ENCODE data around the gene SDF4. TPM values are rescaled to one million over a fixed set of nuclear protein-coding genes. Genes with fewer than 3 reads are reported as not detected.

The SDF4 gene
- total RNA-seq, 1 donor from 2014 or later, result 54.2 TPM

- no peak for DNase-seq (ENCODE audit: low spot score)
Observed at GRCh38 chr1:1229770-1230169, 2.0 kb downstream of the SDF4 start.

GRCh38 chr1:1228596-1229321 lies 3.0 kb downstream of the SDF4 start:
- DNase-seq (ENCODE audit: low spot score), result no peak

- no peak for DNase-seq (ENCODE audit: low spot score)
Observed at GRCh38 chr1:1228187-1228586, 3.6 kb downstream of the SDF4 start.

- DNase-seq (ENCODE audit: low spot score), result no peak
Observed at GRCh38 chr1:1227386-1227785, 4.4 kb downstream of the SDF4 start.

GRCh38 chr1:1226566-1227362 lies 5.0 kb downstream of the SDF4 start:
- DNase-seq (ENCODE audit: low spot score), result no peak

- no peak for DNase-seq (ENCODE audit: low spot score)
Observed at GRCh38 chr1:1225913-1226312, 5.9 kb downstream of the SDF4 start.

GRCh38 chr1:1225238-1225845 lies 6.5 kb downstream of the SDF4 start:
- no peak for DNase-seq (ENCODE audit: low spot score)

GRCh38 chr1:1223891-1224290 lies 7.9 kb downstream of the SDF4 start:
- no peak for DNase-seq (ENCODE audit: low spot score)

- no peak for DNase-seq (ENCODE audit: low spot score)
Observed at GRCh38 chr1:1223321-1223720, 8.5 kb downstream of the SDF4 start.

- no peak for DNase-seq (ENCODE audit: low spot score)
Observed at GRCh38 chr1:1222575-1223225, 9.1 kb downstream of the SDF4 start.

GRCh38 chr1:1221887-1222574 lies 9.8 kb downstream of the SDF4 start:
- no peak for DNase-seq (ENCODE audit: low spot score)

- DNase-seq (ENCODE audit: low spot score), result no peak
Observed at GRCh38 chr1:1220197-1220596, 11.6 kb downstream of the SDF4 start.

GRCh38 chr1:1219341-1219740 lies 12.5 kb downstream of the SDF4 start:
- no peak for DNase-seq (ENCODE audit: low spot score)

GRCh38 chr1:1218524-1219200 lies 13.1 kb downstream of the SDF4 start:
- no peak for DNase-seq (ENCODE audit: low spot score)

- no peak for DNase-seq (ENCODE audit: low spot score)
Observed at GRCh38 chr1:1217621-1218523, 13.9 kb downstream of the SDF4 start.

- no peak for DNase-seq (ENCODE audit: low spot score)
Observed at GRCh38 chr1:1216770-1217620, 14.8 kb downstream of the SDF4 start.

- no peak for DNase-seq (ENCODE audit: low spot score)
Observed at GRCh38 chr1:1215881-1216605, 15.8 kb downstream of the SDF4 start.

GRCh38 chr1:1215080-1215676 lies 16.6 kb downstream of the SDF4 start:
- DNase-seq (ENCODE audit: low spot score), result no peak
